NCI-H187 (cell line): ENCODE data around the gene ADRA1B.

Experiments used
- DNase-seq, 2 experiments: peaks; one replicate each; lab custom pipeline; 2025; lab: John Stamatoyannopoulos, UW

The ADRA1B gene

GRCh38 chr5:160020266-160020770 lies 104.0 kb downstream of the ADRA1B start:
- DNase-seq: no peak

DNA sequence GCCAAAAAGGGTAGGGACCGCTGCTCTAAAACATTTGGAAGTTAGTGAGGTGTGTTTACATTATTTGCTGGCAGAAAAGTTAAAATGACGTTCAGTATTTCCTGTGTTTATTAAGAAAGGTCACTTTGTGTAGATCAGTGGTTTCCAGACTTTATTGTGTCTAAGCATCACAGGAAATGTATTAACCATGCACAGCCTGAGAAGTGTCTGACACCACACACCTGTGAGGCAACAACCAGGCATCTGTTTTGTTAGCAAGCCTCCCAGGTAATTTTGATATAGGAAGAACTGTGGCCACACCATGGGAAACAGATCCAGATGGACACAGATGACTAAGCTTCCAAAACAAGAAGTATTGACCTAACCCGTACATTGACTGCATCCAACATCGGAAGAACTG lies 104.7 kb downstream of the ADRA1B start:
- no peak for DNase-seq

GRCh38 chr5:160021831-160022446 lies 105.7 kb downstream of the ADRA1B start:
- peak in 1 of 2 experiments; percentile 3 for DNase-seq
